SK-N-SH (cell line): Measurements from ENCODE around the gene SLC2A5.

Experiments
- CHD2 ChIP-seq: fragments of 150-350 bp; IDR thresholded peaks from 2 replicates; pipeline ENCODE4 v1.6.1; 2018; ENCODE audit warnings: low read length; ENCODE audit not compliant: partially characterized antibody
- EP300 ChIP-seq, 2 experiments: IDR thresholded peaks; 2 replicates each; pipeline versions ENCODE4 v1.4.0 to v1.6.1; 2012; ENCODE audit warnings: borderline replicate concordance in 1 of 2, low read depth in 1 of 2, low read length in 1 of 2
- EZH2phosphoT487 ChIP-seq: fragments of 200-600 bp; sonication (generic); IDR thresholded peaks from 2 replicates; pipeline ENCODE4 v1.6.1; 2017; ENCODE audit warnings: low read depth, mixed run types, mild to moderate bottlenecking, antibody characterized with exemption, moderate library complexity, borderline replicate concordance
- FOSL2 ChIP-seq: IDR thresholded peaks from 2 replicates; pipeline ENCODE4 v1.4.0; 2012; ENCODE audit warnings: low read depth, mild to moderate bottlenecking, moderate library complexity, borderline replicate concordance
- MXI1 ChIP-seq: IDR thresholded peaks from 2 replicates; pipeline ENCODE4 v1.6.1; 2012; ENCODE audit warnings: mild to moderate bottlenecking, low read depth, low read length, improper control_type of control experiment
- POLR2AphosphoS5 ChIP-seq: IDR thresholded peaks from 2 replicates; pipeline ENCODE4 v1.6.1; 2012; ENCODE audit warnings: low read depth, low read length
- REST ChIP-seq: IDR thresholded peaks from 2 replicates; pipeline ENCODE4 v1.6.1; 2012; ENCODE audit warnings: mild to moderate bottlenecking, low read depth, low read length, moderate library complexity
- RFX5 ChIP-seq: IDR thresholded peaks from 2 replicates; pipeline ENCODE4 v1.6.1; 2012; ENCODE audit warnings: mild to moderate bottlenecking, improper control_type of control experiment, low read length
- RXRA ChIP-seq: IDR thresholded peaks from 2 replicates; pipeline ENCODE4 v1.4.0; 2012; ENCODE audit warnings: low read depth, mild to moderate bottlenecking, borderline replicate concordance
- SIN3A ChIP-seq: IDR thresholded peaks from 2 replicates; pipeline ENCODE4 v1.6.1; 2012; ENCODE audit warnings: low read depth, mild to moderate bottlenecking, low read length, moderate library complexity, borderline replicate concordance
- TAF1 ChIP-seq: IDR thresholded peaks from 2 replicates; pipeline ENCODE4 v1.6.1; 2012; ENCODE audit warnings: low read depth, mild to moderate bottlenecking, low read length, moderate library complexity, borderline replicate concordance
- TEAD4 ChIP-seq: IDR thresholded peaks from 2 replicates; pipeline ENCODE4 v1.4.0; 2012; ENCODE audit warnings: mild to moderate bottlenecking, borderline replicate concordance; ENCODE audit not compliant: insufficient read depth
- TF ChIP-seq, protein P1 (sequence below): fragments of 200-600 bp; sonication (generic); IDR thresholded peaks from 2 replicates; pipeline ENCODE4 v1.6.1; 2017; ENCODE audit warnings: antibody characterized with exemption, mild to moderate bottlenecking, moderate library complexity
- TF ChIP-seq, protein P2 (sequence below): IDR thresholded peaks from 2 replicates; pipeline ENCODE4 v1.4.0; 2012; ENCODE audit warnings: low read depth

DNA sequence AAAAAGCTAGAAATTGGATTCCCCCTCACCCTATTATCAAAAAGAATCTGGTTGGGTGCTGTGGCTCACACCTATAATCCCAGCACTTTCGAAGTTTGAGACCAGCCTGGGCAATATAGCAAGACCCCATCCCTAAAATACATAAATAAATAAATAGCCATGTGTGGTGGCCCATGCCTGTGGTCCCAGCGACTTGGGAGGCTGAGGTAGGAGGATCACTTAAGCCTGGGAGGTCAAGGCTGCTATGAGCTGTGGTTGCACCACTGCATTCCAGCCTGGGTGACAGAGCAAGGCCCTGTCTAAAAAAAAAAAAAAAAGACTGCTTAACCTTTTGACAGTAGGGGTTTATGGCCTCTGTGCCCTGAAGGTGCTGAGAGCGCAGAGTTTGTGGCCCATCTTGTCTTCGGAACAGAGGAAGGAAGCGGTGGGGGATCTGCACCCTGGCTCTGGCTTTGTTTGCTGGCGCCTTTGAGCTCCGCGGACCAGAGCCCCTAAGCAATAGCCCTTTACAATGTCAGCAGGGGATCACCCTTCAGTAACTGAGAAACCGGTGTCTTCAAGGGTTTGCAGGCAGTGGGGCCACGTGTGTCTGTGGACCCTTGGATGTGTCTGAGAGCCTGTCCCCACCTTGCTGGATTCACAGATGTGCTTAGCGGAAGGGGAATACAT is 65.3 kb downstream of the SLC2A5 start:
- TF ChIP-seq REST (no peak), RFX5 (no peak), RXRA (no peak), SIN3A (no peak), FOSL2 (no peak), TAF1 (no peak), EZH2phosphoT487 (no peak), POLR2AphosphoS5 (no peak), TEAD4 (no peak), MXI1 (no peak), EP300 (IDR thresholded peaks at IDR 0.05; ENCODE audit: borderline replicate concordance in 1 of 2, low read depth in 1 of 2, low read length in 1 of 2) (no peak), CHD2 (no peak)
- TF ChIP-seq, protein P1, sequence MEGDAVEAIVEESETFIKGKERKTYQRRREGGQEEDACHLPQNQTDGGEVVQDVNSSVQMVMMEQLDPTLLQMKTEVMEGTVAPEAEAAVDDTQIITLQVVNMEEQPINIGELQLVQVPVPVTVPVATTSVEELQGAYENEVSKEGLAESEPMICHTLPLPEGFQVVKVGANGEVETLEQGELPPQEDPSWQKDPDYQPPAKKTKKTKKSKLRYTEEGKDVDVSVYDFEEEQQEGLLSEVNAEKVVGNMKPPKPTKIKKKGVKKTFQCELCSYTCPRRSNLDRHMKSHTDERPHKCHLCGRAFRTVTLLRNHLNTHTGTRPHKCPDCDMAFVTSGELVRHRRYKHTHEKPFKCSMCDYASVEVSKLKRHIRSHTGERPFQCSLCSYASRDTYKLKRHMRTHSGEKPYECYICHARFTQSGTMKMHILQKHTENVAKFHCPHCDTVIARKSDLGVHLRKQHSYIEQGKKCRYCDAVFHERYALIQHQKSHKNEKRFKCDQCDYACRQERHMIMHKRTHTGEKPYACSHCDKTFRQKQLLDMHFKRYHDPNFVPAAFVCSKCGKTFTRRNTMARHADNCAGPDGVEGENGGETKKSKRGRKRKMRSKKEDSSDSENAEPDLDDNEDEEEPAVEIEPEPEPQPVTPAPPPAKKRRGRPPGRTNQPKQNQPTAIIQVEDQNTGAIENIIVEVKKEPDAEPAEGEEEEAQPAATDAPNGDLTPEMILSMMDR = no peak
- TF ChIP-seq, protein P2, sequence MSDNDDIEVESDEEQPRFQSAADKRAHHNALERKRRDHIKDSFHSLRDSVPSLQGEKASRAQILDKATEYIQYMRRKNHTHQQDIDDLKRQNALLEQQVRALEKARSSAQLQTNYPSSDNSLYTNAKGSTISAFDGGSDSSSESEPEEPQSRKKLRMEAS = no peak
